ENCODE data around the gene GPR35. TPM values are rescaled to one million over a fixed set of nuclear protein-coding genes. Genes with fewer than 3 reads are reported as not detected.

GPR35 gene
- polyA plus RNA-seq, 4 donors: 1.1 to 3.0 (median 1.4) TPM

DNA sequence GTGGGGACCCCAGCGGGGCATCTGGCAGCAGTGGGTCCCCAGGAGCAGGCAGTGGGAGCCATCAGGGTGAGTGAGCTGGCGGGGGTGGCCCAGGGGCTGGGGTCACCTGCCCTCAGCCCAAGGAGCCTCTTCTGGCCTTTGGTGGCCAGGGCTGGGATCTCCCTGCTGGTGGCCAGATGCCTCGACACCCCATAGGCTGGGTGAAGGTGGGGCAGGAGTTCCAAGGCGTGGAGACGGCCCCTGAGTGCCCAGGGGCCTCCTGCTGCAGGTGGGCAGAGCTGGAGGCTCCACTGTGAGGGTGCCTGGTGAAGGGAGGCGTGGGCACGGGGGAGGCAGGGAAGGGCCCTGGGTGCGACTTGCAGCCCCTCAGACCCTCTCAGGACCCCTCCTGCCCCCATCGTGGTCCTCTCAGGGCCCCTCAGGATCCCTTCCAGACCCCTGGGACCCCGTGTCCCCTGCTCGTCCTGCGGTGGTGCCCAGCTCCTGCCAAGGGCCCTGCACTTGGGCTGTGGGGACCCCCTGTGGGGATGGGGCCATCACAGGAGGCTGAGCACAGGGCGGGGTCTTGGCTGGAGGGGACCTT, 5.0 kb upstream of the GPR35 start:
- DNase-seq (ENCODE audit: low read depth in 4 of 4, low spot score in 3 of 4): no peak

- DNase-seq (ENCODE audit: low read depth in 4 of 4, low spot score in 3 of 4): no peak
These were observed 4.4 kb upstream of the GPR35 start for GRCh38 chr2:240620859-240621258.

DNA sequence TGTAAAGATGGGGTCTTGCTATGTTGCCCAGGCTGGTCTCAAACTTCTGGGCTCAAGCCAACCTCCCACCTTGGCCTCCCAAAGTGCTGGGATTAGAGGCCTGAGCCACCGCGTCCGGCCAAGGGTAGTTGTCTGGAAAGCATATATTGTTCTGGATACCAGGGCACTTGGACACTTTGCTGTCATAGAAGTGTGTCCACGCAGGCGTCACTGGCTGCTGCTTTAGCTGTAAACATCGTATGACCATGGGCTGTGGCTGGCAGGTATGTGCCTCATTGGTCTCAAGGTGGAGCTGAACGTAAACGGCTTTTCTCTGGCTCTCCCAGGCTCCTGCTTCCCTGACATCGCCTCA, 3.2 kb upstream of the GPR35 start:
- DNase-seq (ENCODE audit: low read depth in 4 of 4, low spot score in 3 of 4): no peak

DNA sequence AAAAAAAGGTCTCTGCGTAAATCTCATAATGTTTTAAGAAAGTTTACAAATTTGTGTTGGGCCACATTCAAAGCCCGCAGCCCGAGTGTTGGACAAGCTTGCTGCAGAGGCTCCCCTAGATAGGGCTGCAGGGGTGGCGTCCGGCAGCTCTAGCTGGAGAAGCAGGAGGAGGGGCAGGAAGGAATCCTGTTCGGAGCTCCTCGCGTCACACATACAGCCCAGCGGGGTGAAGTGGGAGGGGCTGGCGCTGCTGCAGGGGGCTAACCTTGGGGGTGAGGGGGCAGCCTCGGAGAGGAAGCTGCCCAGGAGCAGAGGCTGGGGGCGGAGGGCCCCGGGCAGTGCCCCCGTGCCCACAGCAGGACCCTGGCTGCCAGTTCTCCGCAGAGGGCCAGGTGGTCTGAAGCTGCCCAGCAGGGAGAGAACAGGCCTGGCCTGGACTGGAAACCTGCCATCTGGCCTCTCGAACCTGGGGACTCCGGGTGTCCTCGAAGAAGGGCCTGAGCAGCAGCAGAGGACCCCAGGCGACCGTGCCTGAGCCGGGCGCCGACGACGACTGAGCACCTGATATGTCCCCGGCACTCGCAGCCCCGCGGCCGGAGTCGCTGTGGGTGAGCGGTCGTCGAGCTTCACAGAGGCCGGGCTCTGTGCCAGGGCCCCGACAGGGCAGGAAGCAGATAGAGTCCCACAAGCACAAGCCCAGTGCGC, 2.6 kb upstream of the GPR35 start:
- DNase-seq (ENCODE audit: low read depth in 4 of 4, low spot score in 3 of 4): no peak

DNA sequence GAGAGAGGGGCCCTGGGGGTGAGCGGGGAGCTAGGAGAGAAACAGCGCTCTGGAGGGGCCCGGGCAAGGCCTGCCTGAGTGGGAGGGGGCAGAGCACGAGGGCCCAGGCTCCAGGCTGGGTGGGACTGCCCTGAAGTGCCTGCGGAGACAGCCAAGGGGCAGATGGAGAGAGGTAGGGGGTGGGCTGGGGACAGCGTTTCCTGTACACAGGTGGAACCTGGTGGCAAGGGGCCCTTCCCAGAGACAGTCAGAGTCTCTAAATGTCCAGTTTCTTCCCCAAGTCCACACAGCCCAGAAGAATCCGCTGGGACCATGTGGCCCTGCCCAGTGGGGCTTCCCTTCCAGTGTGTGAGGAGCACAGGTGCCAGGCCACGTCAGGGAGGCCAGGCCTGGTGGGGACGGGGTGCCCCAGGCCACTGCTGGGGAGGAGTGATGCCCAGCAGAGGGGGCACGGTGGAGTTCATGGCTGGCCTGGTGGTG, 1.7 kb upstream of the GPR35 start:
- DNase-seq (ENCODE audit: low read depth in 4 of 4, low spot score in 3 of 4): no peak

- DNase-seq (ENCODE audit: low read depth in 4 of 4, low spot score in 3 of 4): no peak
These were observed 1.0 kb upstream of the GPR35 start for GRCh38 chr2:240624011-240624949.

DNA sequence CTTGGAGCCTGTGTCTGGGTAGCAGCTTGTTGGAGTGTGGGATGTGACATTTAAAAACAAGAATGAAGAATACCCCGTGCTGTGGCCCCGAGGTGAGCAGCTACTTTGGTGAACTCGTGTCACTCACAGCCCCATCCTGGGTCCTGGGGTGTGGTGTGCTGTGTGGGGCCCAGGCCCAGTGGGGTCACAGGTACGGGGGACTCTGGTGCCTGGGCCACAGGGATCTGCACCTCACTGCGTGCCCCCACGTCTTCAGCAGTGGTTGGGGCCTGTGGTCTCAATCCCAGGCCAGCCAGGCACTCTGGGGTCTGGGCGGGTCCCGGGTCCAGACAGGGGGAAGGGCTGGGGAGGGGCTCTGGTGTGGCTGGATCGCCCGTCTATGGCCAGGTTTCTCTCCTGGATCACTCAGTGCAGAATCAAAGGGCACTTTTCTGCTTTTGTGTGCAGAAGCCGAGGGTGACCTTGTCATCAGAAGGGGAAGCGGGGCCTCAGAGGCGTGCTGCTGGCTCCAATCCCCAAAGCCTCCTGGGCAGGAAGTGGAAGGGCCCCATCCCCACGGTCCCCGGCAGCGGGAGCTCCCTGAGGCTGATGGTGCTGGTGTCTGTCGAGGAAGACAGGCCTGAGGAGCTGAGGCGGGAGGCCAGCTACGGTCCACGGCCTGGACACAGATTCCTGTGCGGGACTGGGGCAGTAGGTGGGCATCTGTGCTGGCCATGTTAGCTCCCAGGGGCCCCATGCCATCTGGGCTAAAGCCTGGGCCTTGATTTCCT, 1.4 kb downstream of the GPR35 start:
- no peak for DNase-seq (ENCODE audit: low read depth in 4 of 4, low spot score in 3 of 4)

- DNase-seq (ENCODE audit: low read depth in 4 of 4, low spot score in 3 of 4): no peak
These were observed 2.6 kb downstream of the GPR35 start for GRCh38 chr2:240627736-240628506.

DNA sequence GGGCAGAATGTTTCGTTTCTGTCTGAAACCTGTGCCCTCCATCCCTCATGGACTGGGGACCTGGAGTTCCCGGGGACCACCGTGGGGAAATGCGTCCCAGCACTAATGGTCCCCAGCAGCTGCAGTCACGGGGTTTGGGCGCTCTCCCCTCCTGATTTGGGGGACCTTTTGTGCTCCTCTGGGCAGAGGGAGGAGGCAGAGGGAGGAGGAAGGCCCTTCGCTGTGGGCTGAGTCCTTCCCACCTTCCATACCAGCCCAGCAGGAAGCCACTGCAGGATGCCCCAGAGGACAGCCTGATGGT, 3.2 kb downstream of the GPR35 start:
- no peak for DNase-seq (ENCODE audit: low read depth in 4 of 4, low spot score in 3 of 4)

DNA sequence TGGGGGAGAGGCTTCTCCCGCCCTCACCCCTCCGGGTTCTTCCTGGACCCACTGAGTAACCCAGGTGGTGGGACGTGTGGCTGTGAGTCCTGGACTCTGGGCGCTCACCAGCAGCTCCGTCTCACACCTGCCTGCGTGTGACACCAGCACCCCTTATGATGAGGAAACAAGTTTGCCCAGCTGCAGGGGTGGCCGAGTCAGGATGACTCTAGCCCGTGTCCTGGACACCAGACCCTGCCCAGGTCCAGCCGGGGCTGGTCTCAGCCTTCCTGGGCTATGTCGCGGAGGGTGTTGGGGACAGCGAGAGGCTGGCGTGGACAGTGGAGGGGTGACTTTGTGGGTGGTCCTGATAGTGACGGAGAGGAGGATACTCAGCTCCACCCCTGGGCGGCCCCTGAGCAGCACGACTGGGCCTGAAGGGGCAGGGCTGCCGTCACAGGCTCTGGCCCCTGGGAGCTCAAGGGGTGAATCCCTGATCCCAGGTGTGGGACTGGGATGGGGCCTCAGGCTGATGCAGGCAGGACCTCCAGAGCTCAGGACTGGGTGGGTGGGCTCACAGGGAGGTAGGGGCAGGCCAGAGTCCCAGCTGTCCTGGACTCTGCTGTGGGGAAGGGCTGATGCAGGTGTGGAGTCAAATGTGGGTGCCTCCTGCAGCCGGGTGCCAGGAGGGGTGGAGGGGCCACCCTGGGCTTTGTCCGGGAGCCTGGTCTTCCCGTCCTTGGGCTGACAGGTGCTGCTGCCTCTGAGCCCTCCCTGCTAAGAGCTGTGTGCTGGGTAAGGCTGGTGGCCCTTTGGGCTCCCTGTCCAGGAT, 3.7 kb downstream of the GPR35 start:
- DNase-seq (ENCODE audit: low read depth in 4 of 4, low spot score in 3 of 4): no peak

DNA sequence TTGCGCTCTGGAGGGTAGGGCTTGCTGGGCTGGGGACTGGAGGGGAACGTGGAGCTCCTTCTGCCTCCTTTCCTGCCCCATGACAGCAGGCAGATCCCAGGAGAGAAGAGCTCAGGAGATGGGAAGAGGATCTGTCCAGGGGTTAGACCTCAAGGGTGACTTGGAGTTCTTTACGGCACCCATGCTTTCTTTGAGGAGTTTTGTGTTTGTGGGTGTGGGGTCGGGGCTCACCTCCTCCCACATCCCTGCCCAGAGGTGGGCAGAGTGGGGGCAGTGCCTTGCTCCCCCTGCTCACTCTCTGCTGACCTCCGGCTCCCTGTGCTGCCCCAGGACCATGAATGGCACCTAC, 4.3 kb downstream of the GPR35 start:
- DNase-seq (ENCODE audit: low read depth in 4 of 4, low spot score in 3 of 4): no peak

- no peak for DNase-seq (ENCODE audit: low read depth in 4 of 4, low spot score in 3 of 4)
These were observed 4.9 kb downstream of the GPR35 start for GRCh38 chr2:240629968-240630770.

DNA sequence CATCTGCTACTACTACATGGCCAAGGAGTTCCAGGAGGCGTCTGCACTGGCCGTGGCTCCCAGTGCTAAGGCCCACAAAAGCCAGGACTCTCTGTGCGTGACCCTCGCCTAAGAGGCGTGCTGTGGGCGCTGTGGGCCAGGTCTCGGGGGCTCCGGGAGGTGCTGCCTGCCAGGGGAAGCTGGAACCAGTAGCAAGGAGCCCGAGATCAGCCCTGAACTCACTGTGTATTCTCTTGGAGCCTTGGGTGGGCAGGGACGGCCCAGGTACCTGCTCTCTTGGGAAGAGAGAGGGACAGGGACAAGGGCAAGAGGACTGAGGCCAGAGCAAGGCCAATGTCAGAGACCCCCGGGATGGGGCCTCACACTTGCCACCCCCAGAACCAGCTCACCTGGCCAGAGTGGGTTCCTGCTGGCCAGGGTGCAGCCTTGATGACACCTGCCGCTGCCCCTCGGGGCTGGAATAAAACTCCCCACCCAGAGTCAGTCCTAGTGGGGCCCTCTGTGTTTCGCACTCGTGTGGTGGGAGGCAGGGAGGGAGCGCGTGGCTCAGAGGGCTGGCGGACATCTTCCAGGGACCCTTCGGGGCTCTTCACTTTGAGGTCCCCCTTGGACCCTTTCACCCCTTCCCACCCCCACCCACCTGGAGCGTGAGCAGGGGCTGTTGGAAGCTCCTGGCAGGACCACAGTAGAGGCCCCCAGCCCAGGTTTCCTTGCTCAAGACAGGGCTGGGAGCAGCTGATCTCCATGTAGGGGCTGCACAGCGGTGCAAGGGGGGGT, 5.7 kb downstream of the GPR35 start:
- DNase-seq (ENCODE audit: low read depth in 4 of 4, low spot score in 3 of 4): no peak

DNA sequence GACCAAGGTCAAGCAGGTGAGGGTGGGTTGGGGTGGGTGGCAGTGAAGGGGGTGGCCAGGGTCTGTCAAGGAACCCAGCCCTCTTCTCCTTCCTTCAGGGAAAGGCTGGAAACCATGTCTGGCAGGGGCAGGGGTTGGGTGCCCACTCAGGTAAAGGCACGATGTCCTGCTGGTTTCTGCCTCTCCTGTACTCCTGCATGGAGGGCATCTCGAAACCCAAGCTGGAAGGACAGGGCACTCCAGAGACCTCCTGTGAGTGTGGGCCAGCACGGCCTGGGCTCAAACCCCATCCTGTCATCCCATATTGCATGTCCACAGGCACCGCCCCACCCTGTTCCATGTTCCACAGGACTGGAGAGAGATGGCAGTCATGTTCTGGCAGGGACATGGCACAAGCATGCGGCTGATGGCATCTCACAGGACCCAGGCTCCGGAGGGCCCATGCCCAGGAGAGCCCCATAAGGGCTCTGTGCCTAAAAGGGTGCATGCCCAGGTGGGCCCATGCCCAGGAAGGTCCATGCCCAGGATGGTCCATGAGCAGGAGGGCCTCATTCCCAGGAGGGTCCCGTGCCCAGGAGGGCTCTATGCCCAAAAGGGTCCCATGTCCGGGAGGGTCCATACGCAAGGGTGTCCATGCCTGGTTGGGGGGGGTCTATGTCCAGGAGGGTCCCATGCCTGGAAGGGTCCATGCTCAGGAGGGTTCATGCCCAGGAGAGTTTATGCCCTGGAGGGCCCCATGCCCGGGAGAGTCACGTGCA, 6.4 kb downstream of the GPR35 start:
- no peak for DNase-seq (ENCODE audit: low read depth in 4 of 4, low spot score in 3 of 4)

DNA sequence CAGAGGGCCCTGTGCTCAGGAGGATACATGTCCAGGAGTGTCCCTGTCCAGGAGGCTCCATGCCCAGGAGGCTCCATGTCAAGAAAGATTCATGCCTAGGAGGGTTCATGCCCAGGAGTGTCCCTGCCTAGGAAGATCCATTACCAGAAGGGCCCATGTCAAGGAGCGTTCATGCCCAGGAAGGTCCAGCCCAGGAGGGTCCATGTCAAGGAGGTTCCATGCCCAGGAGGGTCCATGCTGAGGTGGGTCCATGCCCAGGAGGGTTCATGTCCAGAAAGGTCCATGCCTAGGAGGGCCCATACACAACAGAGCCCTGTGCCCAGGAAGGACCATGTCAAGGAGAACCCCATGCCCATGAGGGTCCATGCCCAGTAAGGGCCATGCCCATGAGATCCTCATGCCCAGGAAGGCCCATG, 7.0 kb downstream of the GPR35 start:
- no peak for DNase-seq (ENCODE audit: low read depth in 4 of 4, low spot score in 3 of 4)

DNA sequence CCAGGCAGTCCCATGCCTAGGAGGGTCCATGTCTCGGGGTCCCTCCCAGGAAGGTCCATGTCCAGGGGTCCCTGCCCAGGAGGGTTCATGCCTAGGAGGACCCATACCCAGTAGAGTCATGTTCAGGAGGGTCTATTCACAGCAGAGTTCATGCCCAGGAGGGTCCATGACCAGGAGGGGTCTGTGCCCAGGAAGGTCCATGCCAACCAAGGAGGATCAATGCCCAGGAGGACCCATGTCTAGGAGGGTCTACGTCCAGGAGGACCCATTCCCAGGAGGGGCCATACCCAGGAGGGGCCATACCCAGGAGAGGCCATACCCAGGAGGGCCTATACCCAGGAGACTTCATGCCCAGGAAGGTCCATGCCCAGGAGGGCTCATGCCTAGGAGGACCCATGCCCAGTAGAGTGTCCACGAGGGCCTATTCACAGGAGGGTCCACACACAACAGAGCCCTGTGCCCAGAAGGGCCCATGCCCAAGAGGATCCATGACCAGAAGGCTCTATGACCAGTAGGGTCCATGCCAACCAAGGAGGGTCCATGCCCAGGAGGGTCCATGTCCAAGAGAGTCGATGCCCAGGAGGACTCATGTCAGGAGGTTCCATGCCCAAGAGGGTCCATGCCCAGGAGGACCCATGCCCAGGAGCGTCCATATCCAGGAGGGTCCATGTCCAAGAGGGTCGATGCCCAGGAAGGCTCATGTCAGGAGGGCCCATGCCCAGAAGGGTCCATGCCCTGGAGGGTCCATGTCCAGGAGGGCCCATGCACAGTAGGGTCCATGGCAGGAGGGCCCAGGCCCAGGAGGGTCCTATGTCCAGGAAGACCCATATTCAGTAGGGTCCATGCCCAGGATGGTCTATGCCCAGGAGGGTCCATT, 10.1 kb downstream of the GPR35 start:
- no peak for DNase-seq (ENCODE audit: low read depth in 4 of 4, low spot score in 3 of 4)

All from left renal pelvis (tissue), 4 donors.